ENCODE measurements around the gene SLC25A44.

SLC25A44 gene

DNA sequence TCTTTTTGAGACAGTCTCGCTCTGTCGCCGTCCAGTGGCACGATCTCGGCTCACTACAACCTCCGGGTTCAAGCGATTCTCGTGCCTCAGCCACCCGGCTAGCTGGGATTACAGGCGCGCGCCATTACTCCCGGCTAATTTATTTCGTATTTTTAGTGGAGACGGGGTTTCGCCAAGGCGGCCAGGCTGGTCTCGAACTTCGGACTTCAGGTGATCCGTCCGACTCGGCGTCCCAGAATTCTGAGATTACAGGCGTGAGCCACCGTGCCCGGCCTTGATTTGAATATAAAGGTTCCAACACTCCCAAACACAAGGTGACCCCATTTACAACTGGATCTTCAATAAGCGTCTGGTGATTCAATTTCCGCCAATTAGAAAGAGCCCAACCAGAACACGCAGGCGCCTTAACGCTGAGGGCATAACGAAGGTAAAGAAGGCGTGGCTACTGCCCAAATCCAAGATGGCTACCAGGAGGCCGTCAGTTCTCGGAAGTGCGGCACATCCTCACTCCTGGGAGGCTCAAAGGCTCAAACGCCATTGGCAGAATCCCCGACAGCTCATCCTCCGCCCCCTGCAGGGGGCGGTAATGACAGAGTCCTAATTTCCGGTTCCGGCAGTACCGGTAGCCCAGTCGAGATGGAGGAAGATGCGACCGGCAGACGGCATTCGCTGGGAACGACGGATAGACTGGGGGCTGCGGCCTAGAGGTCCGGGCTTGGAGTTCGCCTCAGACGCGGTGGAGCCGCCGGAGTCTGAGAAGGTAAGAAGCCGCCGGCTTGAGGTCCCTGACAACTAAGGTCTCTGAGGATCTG is at the start of gene SLC25A44:
TSS of gene SLC25A44 (plus strand) at position 617 of the 812 bp plus-strand sequence. CDS start 5,744 bp downstream, outside the sequence.
- DNase-seq (ENCODE audit: low spot score): peak; percentile 99

- no peak for DNase-seq (ENCODE audit: low spot score)
Observed at GRCh38 chr1:156144742-156145141, 49.2 kb upstream of the SLC25A44 start.

- no peak for DNase-seq (ENCODE audit: low spot score)
Observed at GRCh38 chr1:156145650-156146019, 48.3 kb upstream of the SLC25A44 start.

GRCh38 chr1:156146020-156146768 is 47.7 kb upstream of the SLC25A44 start:
- peak; percentile 73 for DNase-seq (ENCODE audit: low spot score)

GRCh38 chr1:156146769-156147405 is 47.0 kb upstream of the SLC25A44 start:
- peak; percentile 63 for DNase-seq (ENCODE audit: low spot score)

GRCh38 chr1:156148216-156148615 is 45.7 kb upstream of the SLC25A44 start:
- DNase-seq (ENCODE audit: low spot score): no peak

- DNase-seq (ENCODE audit: low spot score): no peak
Observed at GRCh38 chr1:156149374-156150332, 44.3 kb upstream of the SLC25A44 start.

GRCh38 chr1:156150333-156151011 is 43.4 kb upstream of the SLC25A44 start:
- no peak for DNase-seq (ENCODE audit: low spot score)

GRCh38 chr1:156151093-156151688 is 42.7 kb upstream of the SLC25A44 start:
- DNase-seq (ENCODE audit: low spot score): no peak

DNA sequence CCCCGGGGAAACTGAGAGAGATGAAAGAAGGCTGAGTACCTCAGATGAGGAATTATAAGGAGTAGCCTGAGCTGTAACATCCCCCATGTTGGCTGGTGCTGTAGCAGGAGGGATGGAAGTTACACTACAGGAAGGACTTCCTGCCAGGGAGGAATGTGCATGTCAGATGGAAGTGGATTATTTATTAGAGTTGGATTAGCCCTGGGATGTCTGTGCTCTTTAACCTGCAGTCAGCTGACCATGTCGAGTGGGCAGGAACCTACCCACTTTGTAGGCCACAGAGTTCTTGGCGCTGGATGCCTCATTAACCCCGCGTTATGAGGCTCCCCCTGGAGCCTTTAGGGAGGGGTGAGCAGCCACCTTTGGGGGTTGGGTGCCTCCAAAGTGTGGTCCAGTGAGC is 41.3 kb upstream of the SLC25A44 start:
- no peak for DNase-seq (ENCODE audit: low spot score)

DNA sequence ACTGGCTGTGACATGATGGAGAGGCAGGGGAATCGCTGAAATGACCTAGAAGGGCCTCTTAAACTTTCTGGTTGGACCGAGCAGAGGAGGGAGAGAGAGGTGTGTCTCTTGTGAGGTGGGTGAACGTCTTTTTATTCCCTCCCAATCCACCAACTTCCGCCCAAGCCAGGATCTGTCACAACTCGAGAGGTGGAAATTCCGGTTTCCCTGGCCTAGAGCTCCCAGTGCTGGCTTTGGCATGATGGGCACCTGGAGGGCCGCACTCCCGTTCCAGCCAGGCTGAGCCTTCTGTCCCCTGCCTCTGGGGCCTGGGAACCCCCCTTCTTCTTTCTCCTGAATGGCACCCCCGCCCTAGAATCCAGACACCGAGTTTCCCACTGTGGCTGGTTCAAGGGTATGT is 40.5 kb upstream of the SLC25A44 start, which contains the start of gene SEMA4A:
TSS of gene SEMA4A (plus strand) at position 224 of the 400 bp plus-strand sequence. CDS start 994 bp downstream, outside the sequence.
- no peak for DNase-seq (ENCODE audit: low spot score)

- DNase-seq (ENCODE audit: low spot score): no peak
Observed at GRCh38 chr1:156154317-156154749, 39.6 kb upstream of the SLC25A44 start.

- no peak for DNase-seq (ENCODE audit: low spot score)
Observed at GRCh38 chr1:156155756-156156510, 38.0 kb upstream of the SLC25A44 start.

- no peak for DNase-seq (ENCODE audit: low spot score)
Observed at GRCh38 chr1:156157506-156157905, 36.4 kb upstream of the SLC25A44 start.

DNA sequence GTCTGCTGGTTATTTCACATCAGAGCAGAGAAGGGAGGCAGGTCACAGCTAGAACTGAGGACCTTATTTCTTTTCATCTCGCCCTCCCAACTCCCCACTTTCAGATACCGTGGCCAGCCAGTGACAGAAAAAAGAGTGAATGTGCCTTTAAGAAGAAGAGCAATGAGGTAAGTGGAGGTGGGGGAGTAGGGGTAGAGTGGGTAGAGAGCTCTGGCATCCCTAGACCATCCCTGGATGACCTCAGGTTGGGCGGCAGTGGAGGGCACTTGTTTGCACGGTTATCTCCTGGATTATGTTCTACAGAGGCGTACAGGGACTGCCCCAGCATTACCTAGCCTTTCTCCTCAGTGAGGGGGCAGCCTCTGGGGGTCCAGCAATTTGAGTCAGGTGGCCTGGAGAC is 35.9 kb upstream of the SLC25A44 start:
- no peak for DNase-seq (ENCODE audit: low spot score)

DNA sequence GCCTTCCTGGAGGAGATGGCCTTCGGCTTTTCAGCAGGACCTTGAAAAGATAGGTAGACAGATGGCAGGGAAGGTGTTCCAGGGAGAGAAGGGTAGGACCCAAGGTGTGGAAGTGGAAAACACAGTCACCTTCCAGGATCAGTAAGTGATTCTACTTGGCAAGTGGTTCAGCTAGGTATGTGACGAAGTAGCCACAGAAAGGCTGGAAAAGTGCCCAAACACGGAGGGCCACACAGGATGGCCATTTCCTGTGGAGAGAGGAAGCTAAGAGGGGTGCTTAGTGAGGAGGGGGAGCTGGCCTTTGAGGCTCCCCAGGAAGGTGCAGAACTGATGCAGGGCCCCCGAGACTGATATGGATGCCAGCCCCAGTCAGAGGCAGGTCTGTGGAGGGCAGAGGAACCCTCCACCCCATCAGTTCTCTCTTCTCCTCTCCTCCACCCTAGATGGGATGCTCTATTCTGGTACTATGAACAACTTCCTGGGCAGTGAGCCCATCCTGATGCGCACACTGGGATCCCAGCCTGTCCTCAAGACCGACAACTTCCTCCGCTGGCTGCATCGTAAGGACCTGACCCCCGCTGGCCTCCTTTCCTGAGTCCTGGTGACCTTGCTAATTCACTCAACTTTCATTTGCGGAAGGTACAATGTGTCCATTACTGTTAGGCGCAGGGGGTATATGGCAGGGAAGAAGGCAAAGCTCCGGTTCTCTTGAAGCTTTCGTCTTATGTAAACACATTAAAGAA is 33.7 kb upstream of the SLC25A44 start:
- no peak for DNase-seq (ENCODE audit: low spot score)

DNA sequence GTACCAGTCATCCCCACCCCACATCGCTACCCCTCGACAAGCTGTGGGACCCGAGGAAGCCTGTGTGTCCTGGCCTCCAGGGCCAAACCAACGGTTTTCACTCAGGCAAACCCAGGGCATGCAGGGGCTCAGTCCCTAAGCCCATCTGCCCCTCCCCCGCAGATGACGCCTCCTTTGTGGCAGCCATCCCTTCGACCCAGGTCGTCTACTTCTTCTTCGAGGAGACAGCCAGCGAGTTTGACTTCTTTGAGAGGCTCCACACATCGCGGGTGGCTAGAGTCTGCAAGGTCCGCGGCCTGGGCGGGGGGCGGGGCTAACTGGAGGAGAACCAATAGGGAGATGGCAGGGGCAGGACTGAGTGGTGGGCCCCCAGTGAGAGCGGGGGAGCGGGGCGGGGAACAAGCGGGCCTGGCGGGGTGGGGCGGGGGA is 33.1 kb upstream of the SLC25A44 start:
- DNase-seq (ENCODE audit: low spot score): peak; percentile 72

DNA sequence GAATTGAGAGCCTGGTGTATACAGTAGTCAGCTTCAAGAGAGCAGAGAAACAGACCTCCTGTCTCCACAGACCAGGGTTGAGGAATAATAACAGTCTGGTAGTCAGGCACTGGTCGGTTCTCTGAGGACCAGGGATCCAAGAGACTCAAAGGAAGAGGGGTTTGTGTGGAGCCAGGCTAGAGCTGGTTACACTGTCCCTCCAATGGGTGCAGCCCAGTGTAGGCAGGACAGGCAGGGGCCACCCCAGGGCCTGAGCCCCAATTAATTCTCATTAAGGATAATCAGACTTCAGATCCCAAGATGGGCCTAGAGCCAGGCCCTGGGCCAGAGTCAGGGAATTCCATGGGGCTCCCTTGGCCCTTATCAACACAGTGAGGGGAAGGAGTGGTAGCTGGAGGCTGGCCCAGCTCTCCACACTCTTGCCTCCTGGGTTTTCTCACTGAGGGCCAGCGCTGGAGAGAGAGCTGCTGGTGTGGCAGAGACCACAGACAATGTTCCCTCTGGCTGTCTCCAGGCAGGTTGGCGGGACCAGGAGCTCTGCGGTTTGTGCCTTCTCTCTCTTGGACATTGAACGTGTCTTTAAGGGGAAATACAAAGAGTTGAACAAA is 31.4 kb upstream of the SLC25A44 start:
- no peak for DNase-seq (ENCODE audit: low spot score)
